ENCODE results near the gene KCND3. TPM values are rescaled to one million over a fixed set of nuclear protein-coding genes. Genes with fewer than 3 reads are reported as not detected.

Gene KCND3
- 24.7 TPM for total RNA-seq

GRCh38 chr1:111989531-111990025 is at the start of gene KCND3:
Gene KCND3 (minus strand): TSS chr1:111989668.
- ATAC-seq, result peak; percentile 40
- peak; percentile 62 for DNase-seq (ENCODE audit: low spot score)

- DNase-seq (ENCODE audit: low spot score) (no peak), ATAC-seq (no peak)
These were observed 44.8 kb upstream of the KCND3 start for GRCh38 chr1:112034277-112034676.

- no peak for DNase-seq (ENCODE audit: low spot score)
- ATAC-seq, result no peak
These were observed 44.1 kb upstream of the KCND3 start for GRCh38 chr1:112033439-112034120.

- DNase-seq (ENCODE audit: low spot score), result no peak
- ATAC-seq, result no peak
These were observed 40.7 kb upstream of the KCND3 start for GRCh38 chr1:112030157-112030556.

- DNase-seq (ENCODE audit: low spot score) (no peak), ATAC-seq (no peak)
These were observed 38.2 kb upstream of the KCND3 start for GRCh38 chr1:112027696-112028095.

- DNase-seq (ENCODE audit: low spot score) (no peak), ATAC-seq (no peak)
These were observed 37.0 kb upstream of the KCND3 start for GRCh38 chr1:112026501-112026900.

- ATAC-seq (no peak), DNase-seq (ENCODE audit: low spot score) (no peak)
These were observed 36.5 kb upstream of the KCND3 start for GRCh38 chr1:112026016-112026415.

- DNase-seq (ENCODE audit: low spot score) (no peak), ATAC-seq (no peak)
These were observed 31.8 kb upstream of the KCND3 start for GRCh38 chr1:112021263-112021662.

- ATAC-seq (no peak), DNase-seq (ENCODE audit: low spot score) (no peak)
These were observed 27.7 kb upstream of the KCND3 start for GRCh38 chr1:112017183-112017582.

GRCh38 chr1:112012823-112013222 is 23.4 kb upstream of the KCND3 start:
- DNase-seq (ENCODE audit: low spot score) (no peak), ATAC-seq (peak; percentile 68)

GRCh38 chr1:112011202-112011601 is 21.7 kb upstream of the KCND3 start:
- no peak for DNase-seq (ENCODE audit: low spot score)
- ATAC-seq, result peak; percentile 83

- ATAC-seq (no peak), DNase-seq (ENCODE audit: low spot score) (no peak)
These were observed 17.7 kb upstream of the KCND3 start for GRCh38 chr1:112007169-112007568.

GRCh38 chr1:112006416-112007025 is 17.1 kb upstream of the KCND3 start:
- ATAC-seq, result no peak
- no peak for DNase-seq (ENCODE audit: low spot score)

- ATAC-seq, result no peak
- no peak for DNase-seq (ENCODE audit: low spot score)
These were observed 14.6 kb upstream of the KCND3 start for GRCh38 chr1:112004076-112004475.

GRCh38 chr1:112002514-112002913 is 13.0 kb upstream of the KCND3 start:
- ATAC-seq, result no peak
- no peak for DNase-seq (ENCODE audit: low spot score)

- DNase-seq (ENCODE audit: low spot score), result no peak
- no peak for ATAC-seq
These were observed 12.0 kb upstream of the KCND3 start for GRCh38 chr1:112001436-112001835.

GRCh38 chr1:112000048-112000447 is 10.6 kb upstream of the KCND3 start:
- no peak for ATAC-seq

GRCh38 chr1:111998332-111998731 is 8.9 kb upstream of the KCND3 start:
- DNase-seq (ENCODE audit: low spot score), result no peak
- no peak for ATAC-seq

More at GRCh38 chr1:112000048-112000447, 10.6 kb upstream of the KCND3 start:
- DNase-seq (ENCODE audit: low spot score), result no peak

GRCh38 chr1:111992476-111992875 is 3.0 kb upstream of the KCND3 start:
- ATAC-seq, result no peak
- no peak for DNase-seq (ENCODE audit: low spot score)

GRCh38 chr1:111990878-111991718 is 1.6 kb upstream of the KCND3 start:
- DNase-seq (ENCODE audit: low spot score) (peak; percentile 91), ATAC-seq (peak; percentile 70)

- peak; percentile 59 for DNase-seq (ENCODE audit: low spot score)
These were observed 784 bp upstream of the KCND3 start for GRCh38 chr1:111990026-111990877.

More at GRCh38 chr1:111990026-111990877, 784 bp upstream of the KCND3 start:
- ATAC-seq, result peak; percentile 45

Data from left lobe of liver (tissue), 2 donors.